K562 (cell line): ENCODE results near the gene CCT5. TPM values are rescaled to one million over a fixed set of nuclear protein-coding genes. Genes with fewer than 3 reads are reported as not detected.

Experiments used
- ATAC-seq: fragments of 200-7000 bp; cut with Tn5 transposase; 3 replicates; pipeline ENCODE4 v1.9.1; 2020; ENCODE audit warnings: moderate library complexity
- BruUV-seq: library from RNA; stranded (reverse); fragments of 400-500 nt; replicated peaks from 2 replicates; lab custom pipeline; 2021; lab: Mats Ljungman, UMichigan
- CTCF ChIA-PET: fragments of 300-600 bp; formaldehyde crosslinking; extraction: SDS; loops from one replicate; lab custom pipeline; 2021; ENCODE audit warnings: low intra/inter-chr PET ratio; lab: Yijun Ruan, JAX
- POLR2A ChIA-PET: fragments of 300-600, 350-650 bp; sonication (Branson Sonifier 250); formaldehyde crosslinking; extraction: SDS; loops from one replicate; lab custom pipeline; 2021; ENCODE audit warnings: antibody characterized with exemption, inconsistent platforms; lab: Yijun Ruan, JAX
- DNase-seq, 4 experiments: peaks; one replicate each; pipeline versions ENCODE4 v3.0.0 to v3.0.0-alpha.2; 2011 to 2018; ENCODE audit warnings: low spot score in 3 of 4, mixed read lengths in 3 of 4; ENCODE audit errors: extremely low read depth in 1 of 4
- FAIRE-seq: peaks from 2 replicates; lab custom pipeline; 2011; peaks lifted over from hg19 to GRCh38; lab: Jason Lieb, UNC
- H2AFZ ChIP-seq: 2 replicates; pipeline ENCODE4 v1.6.0; 2011; ENCODE audit warnings: low read depth, low read length, control low read depth, inconsistent platforms
- H3K27ac ChIP-seq: fragments of 200-600 bp; 3 replicates; pipeline ENCODE4 v1.8.0; 2011; ENCODE audit warnings: low read depth, mild to moderate bottlenecking, control low read depth, inconsistent platforms, low read length, moderate library complexity, mixed read lengths; ENCODE audit errors: extremely low read depth
- H3K27me3 ChIP-seq, 2 experiments: fragments of 300-600 bp in 1 of 2; 2 replicates in 1 of 2; 3 replicates in 1 of 2; pipeline versions ENCODE4 v1.6.0 to v1.8.0; 2011; ENCODE audit warnings: inconsistent platforms in 2 of 2, low read length in 2 of 2, mild to moderate bottlenecking in 1 of 2, mixed read lengths in 1 of 2, moderate library complexity in 1 of 2; ENCODE audit not compliant: control insufficient read depth in 2 of 2, insufficient read depth in 2 of 2
- H3K36me3 ChIP-seq: fragments of 300-600 bp; 3 replicates; pipeline ENCODE4 v1.8.0; 2011; ENCODE audit warnings: mild to moderate bottlenecking, low read length, inconsistent platforms; ENCODE audit not compliant: control insufficient read depth, insufficient read depth
- H3K4me1 ChIP-seq, 2 experiments: fragments of 200-600 bp in 1 of 2; replicated peaks in 1 of 2; 2 replicates in 1 of 2; 3 replicates in 1 of 2; pipeline versions ENCODE4 v1.5.1 to v1.8.0; 2011; ENCODE audit warnings: inconsistent platforms in 2 of 2, low read length in 2 of 2, mild to moderate bottlenecking in 1 of 2, mixed read lengths in 1 of 2, moderate library complexity in 1 of 2; ENCODE audit not compliant: control insufficient read depth in 2 of 2, insufficient read depth in 2 of 2
- H3K4me2 ChIP-seq: 2 replicates; pipeline ENCODE4 v1.6.1; 2011; ENCODE audit warnings: low read length, control low read depth, inconsistent platforms, mixed read lengths; ENCODE audit not compliant: insufficient read depth
- H3K4me3 ChIP-seq: fragments of 200-600 bp; sonication (generic), shearing (Covaris generic); 2 replicates; pipeline ENCODE4 v1.5.1; 2016; ENCODE audit warnings: control low read depth, inconsistent platforms
- H3K79me2 ChIP-seq: fragments of 200-600 bp; 3 replicates; pipeline ENCODE4 v1.8.0; 2011; ENCODE audit warnings: low read length, inconsistent platforms; ENCODE audit not compliant: control insufficient read depth, insufficient read depth
- H3K9ac ChIP-seq, 2 experiments: 2 replicates each; pipeline versions ENCODE4 v1.6.0 to v1.6.1; 2011; ENCODE audit warnings: low read depth in 2 of 2, low read length in 2 of 2, control low read depth in 1 of 2, inconsistent platforms in 1 of 2, mild to moderate bottlenecking in 1 of 2, mixed read lengths in 1 of 2; ENCODE audit not compliant: insufficient read depth in 1 of 2
- H3K9me1 ChIP-seq: one replicate; pipeline ENCODE4 v1.6.0; 2011; ENCODE audit warnings: inconsistent platforms, mild to moderate bottlenecking, low read length, moderate library complexity; ENCODE audit not compliant: control insufficient read depth, insufficient read depth
- H3K9me3 ChIP-seq: replicated peaks from 2 replicates; pipeline ENCODE4 v1.5.1; 2011; ENCODE audit warnings: low read depth, low read length, inconsistent platforms; ENCODE audit not compliant: control insufficient read depth, insufficient read depth
- H4K20me1 ChIP-seq: replicated peaks from 2 replicates; pipeline ENCODE4 v1.6.1; 2011; ENCODE audit warnings: low read length, inconsistent platforms, mixed read lengths; ENCODE audit not compliant: control insufficient read depth, insufficient read depth
- ETV6 ChIP-seq, 3 experiments: fragments of 150-350 bp in 1 of 3; sonication (generic) in 1 of 3; formaldehyde crosslinking in 1 of 3; IDR thresholded peaks; 2 replicates each; pipeline versions ENCODE4 v1.6.1 to v1.8.0; 2014 to 2022; ENCODE audit warnings: borderline replicate concordance in 2 of 3, low read depth in 2 of 3, antibody characterized with exemption in 1 of 3, low read length in 1 of 3, mild to moderate bottlenecking in 1 of 3, missing genetic modification reagents in 1 of 3
- HCFC1 ChIP-seq: IDR thresholded peaks from 2 replicates; pipeline ENCODE4 v1.6.1; 2012; ENCODE audit warnings: low read depth, low read length, improper control_type of control experiment
- HNRNPH1 ChIP-seq: fragments of 200-400 bp; formaldehyde crosslinking; optimal IDR thresholded peaks from 2 replicates; pipeline ENCODE3; 2017; ENCODE audit warnings: low read depth, mild to moderate bottlenecking, low read length, moderate library complexity
- SAP30 ChIP-seq: fragments of 200-600 bp; sonication (generic); IDR thresholded peaks from 2 replicates; pipeline ENCODE4 v1.6.1; 2012; ENCODE audit warnings: borderline replicate concordance, low read depth, mild to moderate bottlenecking, moderate library complexity, low read length, control low read depth, inconsistent platforms; ENCODE audit not compliant: insufficient read depth, poor library complexity, severe bottlenecking
- STAT5B ChIP-seq: fragments of 250-450 bp; sonication (Bioruptor Pico); IDR thresholded peaks from 2 replicates; pipeline ENCODE4 v1.8.0; 2021; ENCODE audit warnings: mild to moderate bottlenecking, inconsistent platforms
- YBX1 ChIP-seq: fragments of 450-650 bp; IDR thresholded peaks from 2 replicates; pipeline ENCODE4 v1.7.1; 2016; ENCODE audit warnings: mild to moderate bottlenecking
- ZNF408 ChIP-seq: fragments of 250-450 bp; sonication (Bioruptor Pico); IDR thresholded peaks from 2 replicates; pipeline ENCODE4 v1.4.0; 2020; ENCODE audit warnings: low read depth, mild to moderate bottlenecking, moderate library complexity
- WGBS: fragments of 100-300 bp; shearing (Covaris generic); methylation state at CpG from one replicate; pipeline ENCODE4 v1.1.6; 2016; ENCODE audit warnings: low coverage, mixed read lengths; ENCODE audit not compliant: insufficient coverage; ENCODE audit errors: missing lambda C conversion rate; 5-methylcytosine and 5-hydroxymethylcytosine counted together
- in situ Hi-C: fragments of 300-500 bp; cut with MboI; formaldehyde crosslinking; loops from 4 replicates; pipeline ENCODE4 v1.15.0; 2018; ENCODE audit warnings: inconsistent platforms, mixed read lengths
- intact Hi-C: fragments of 100-400 bp; cut with micrococcal nuclease; formaldehyde crosslinking; loops from 2 replicates; pipeline ENCODE4 v1.14.2; 2022
- polyA plus RNA-seq, 8 experiments: library from polyadenylated mRNA; depleted of rRNA in 4 of 8; stranded (reverse) in 5 of 8; unstranded in 3 of 8; fragments of >200 nt; fragmentation: Nextera tagmentation in 2 of 8; fragmentation: Illumina TruSeq in 1 of 8; extraction: Ambion mirVana in 2 of 8; extraction: Trizol in 1 of 8; gene quantifications; 2 replicates each; pipeline versions ENCODE4 v1.2.1 to v1.2.3, GENCODE V29; 2011 to 2014; ENCODE audit warnings: inconsistent platforms in 1 of 8, missing spikeins in 1 of 8
- total RNA-seq, 7 experiments: library from RNA; depleted of rRNA in 6 of 7; stranded (reverse); fragments of >200 nt in 6 of 7; fragmentation: Illumina TruSeq in 2 of 7; extraction: Trizol in 2 of 7; gene quantifications; 2 replicates each; pipeline versions ENCODE4 v1.2.1 to v1.2.3, GENCODE V29; 2011 to 2021; ENCODE audit warnings: low replicate concordance in 1 of 7

CCT5 gene
- total and polyA plus RNA-seq, 9 of the 15 experiments (the other 6 are each of a cell fraction or from before 2014, with no cell fraction given), result 782 to 1,606 (median 1,153) TPM

DNA sequence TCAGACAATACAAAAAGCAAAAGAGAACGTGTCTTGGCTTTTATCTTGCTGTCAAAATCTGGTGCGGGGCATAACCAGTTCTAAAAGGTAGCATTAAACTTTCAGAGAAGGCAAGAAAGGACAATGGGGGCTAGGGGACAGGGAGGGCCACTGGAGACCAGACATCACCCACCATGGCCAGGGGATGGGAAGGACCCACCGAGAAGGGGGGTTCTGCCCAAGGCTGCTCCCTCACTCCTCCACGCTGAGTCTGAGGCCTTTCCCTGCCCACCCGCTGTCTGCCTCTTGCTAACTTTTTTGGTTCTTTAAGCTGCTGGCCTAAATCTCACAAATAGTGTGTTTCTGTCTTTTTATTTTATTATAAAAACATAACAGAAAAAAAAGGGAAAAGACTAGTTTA, 34.0 kb upstream of the CCT5 start (continued):
- TF ChIP-seq SAP30 (no peak), ZNF408 (CRISPR knock-in tag) (no peak), HCFC1 (no peak), STAT5B (no peak)

- no peak for ATAC-seq
- H3K27ac ChIP-seq, result no peak overlapping the region
- H4K20me1 ChIP-seq, result no peaks in the 10 kb centered on the region; the same call in 1 of the 2 replicates
- intact Hi-C loops, result no loop called here
- CTCF ChIA-PET, result no interaction called here
- no peaks in the 10 kb centered on the region for H3K9me3 ChIP-seq
- H3K4me1 ChIP-seq, result no peaks in the 10 kb centered on the region
- no peak overlapping the region for H2AFZ ChIP-seq
- no peaks in the 10 kb centered on the region for H3K79me2 ChIP-seq
- BruUV-seq, result no TSS peak
- DNase-seq, result no peak
- no peak overlapping the region for H3K4me3 ChIP-seq
- no peaks in the 10 kb centered on the region for H3K27me3 ChIP-seq
- TF ChIP-seq HNRNPH1 (no peak), ETV6 (IDR thresholded peaks at IDR 0.05; ENCODE audit: borderline replicate concordance in 1 of 2, low read depth in 2 of 2, low read length in 1 of 2) (no peak), ETV6 (CRISPR knock-in tag; IDR thresholded peaks at IDR 0.05; ENCODE audit: borderline replicate concordance) (no peak), YBX1 (no peak)
- H3K9ac ChIP-seq, result no peak overlapping the region
- POLR2A ChIA-PET, result interaction anchor here (2.1 kb wide), 1 partner anchor 17 kb away, joined by 5 read pairs; no protein-coding TSS in a partner anchor
- H3K36me3 ChIP-seq, result peaks cover 4% of the 10 kb centered on the region; the same call in 1 of the 3 replicates
- 62% methylated on average over 8 of the region's 8 CpGs for WGBS
- H3K4me2 ChIP-seq, result no peak overlapping the region
- no peak for FAIRE-seq
- in situ Hi-C loops, result no loop called here
- H3K9me1 ChIP-seq, result no peaks in the 10 kb centered on the region
Observed at GRCh38 chr5:10218658-10219057, 31.4 kb upstream of the CCT5 start.
